GM18508 (cell line): ENCODE data around the gene UBXN4.
"Not testable (repeated sequence)": the region's sequence is repeated elsewhere in the genome, so short reads cannot be mapped to it uniquely, and the experiment has no call there.

Source experiments
- ATAC-seq: cut with Tn5 transposase; IDR thresholded peaks from one replicate; pipeline ENCODE4 v1.9.1; 2021; ENCODE audit warnings: moderate number of reproducible peaks; ENCODE audit not compliant: insufficient read depth, unreplicated experiment

Gene UBXN4, protein sequence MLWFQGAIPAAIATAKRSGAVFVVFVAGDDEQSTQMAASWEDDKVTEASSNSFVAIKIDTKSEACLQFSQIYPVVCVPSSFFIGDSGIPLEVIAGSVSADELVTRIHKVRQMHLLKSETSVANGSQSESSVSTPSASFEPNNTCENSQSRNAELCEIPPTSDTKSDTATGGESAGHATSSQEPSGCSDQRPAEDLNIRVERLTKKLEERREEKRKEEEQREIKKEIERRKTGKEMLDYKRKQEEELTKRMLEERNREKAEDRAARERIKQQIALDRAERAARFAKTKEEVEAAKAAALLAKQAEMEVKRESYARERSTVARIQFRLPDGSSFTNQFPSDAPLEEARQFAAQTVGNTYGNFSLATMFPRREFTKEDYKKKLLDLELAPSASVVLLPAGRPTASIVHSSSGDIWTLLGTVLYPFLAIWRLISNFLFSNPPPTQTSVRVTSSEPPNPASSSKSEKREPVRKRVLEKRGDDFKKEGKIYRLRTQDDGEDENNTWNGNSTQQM

DNA sequence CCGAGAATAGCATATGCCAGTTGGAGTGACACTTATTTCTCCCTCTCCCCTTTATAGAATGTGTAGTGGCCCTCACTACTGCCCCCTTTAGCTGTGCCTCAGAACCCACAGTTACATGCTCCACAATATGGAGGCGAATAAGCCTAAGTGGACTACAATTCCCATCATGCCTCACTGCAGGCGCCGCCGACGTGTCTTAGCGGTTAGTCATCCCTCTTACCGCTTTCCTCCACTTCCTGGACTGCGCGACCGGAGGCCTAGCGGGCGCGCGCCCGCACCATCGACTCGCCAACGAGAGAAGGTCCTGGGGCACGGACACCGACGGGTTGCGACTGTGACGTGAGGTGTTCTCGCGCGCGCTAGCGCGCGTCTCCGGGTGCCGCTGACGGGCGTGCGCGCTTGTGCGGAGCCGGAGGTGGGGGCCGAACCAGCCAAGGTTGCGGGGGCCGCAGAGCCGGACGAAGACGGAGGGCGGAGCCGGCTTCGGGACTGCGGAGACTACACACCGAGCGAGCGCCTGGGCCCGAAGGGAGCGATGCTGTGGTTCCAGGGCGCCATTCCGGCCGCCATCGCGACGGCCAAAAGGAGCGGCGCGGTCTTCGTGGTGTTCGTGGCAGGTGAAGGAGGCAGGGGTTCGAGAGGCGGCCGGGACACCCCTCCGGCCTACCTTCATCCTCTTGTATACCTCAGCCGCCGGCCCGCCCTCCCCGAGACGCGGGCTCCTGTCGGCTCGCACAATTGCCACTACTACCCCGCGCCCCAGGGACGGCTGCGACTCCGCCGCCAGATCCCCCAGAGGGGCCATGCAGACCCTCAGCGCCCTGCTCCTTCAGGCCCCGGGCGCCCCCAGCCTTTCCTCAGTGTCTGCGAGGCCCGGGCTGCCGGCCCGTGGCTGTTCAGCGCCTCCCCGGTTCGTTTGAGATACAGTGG lies at the start of gene UBXN4:
UBXN4 (plus strand) TSS at position 461 of the 930 bp plus-strand sequence; CDS start at position 536, 75 bp downstream.
- peak; percentile 81 for ATAC-seq

DNA sequence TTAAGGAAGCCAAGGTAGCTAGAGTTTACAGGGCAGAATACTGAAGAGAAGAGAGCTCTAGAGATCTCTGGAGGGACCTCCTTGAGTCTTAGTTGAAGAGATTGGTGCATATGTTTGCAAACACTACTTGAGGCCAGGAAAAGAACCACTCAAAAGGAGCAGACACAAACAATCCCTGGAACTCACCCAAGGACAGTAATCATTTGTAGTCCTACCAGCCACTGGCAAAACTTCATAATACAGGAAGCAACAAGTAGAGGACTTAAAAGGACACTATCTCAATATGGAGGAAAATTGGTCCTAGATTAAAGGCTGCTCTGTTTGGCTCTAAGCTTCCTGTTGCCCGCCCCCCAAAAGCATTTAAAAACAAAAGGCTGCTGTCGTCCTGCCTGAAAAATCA lies 46.9 kb upstream of the UBXN4 start:
- no peak for ATAC-seq

DNA sequence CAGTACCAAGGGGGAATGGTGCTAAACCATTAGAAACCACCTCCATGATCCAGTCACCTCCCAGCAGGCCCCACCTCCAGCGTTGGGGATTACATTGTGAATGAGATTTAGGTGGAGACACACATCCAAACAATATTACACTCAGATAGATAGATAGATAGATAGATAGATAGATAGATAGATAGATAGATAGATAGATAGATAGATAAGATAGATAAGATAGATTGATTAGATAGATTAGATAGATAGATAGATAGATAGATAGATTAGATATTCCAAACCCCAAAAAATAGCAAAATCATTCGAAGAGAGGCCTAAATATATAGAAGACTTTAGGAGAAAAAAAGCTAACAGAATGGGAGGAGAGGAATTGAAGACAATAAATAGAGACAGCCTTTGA lies 42.8 kb upstream of the UBXN4 start:
- no peak for ATAC-seq

DNA sequence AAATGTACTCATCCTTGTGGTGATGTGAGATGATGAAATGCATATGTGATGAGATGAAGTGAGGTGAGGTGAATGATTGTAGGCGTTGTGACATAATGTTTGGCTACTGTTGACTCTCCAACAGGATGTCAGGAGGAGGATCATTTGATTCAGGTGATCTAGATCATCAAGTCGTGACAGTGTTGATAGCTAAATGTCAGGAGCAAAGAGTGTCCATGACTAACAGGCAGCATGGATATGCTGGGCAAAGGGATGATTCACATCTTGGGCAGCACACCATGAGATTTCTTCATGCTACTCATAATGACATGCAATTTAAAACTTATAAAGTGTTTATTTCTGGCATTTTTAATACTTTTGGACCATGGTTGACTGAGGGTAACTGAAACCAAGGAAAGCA lies 40.2 kb upstream of the UBXN4 start:
- no peak for ATAC-seq

DNA sequence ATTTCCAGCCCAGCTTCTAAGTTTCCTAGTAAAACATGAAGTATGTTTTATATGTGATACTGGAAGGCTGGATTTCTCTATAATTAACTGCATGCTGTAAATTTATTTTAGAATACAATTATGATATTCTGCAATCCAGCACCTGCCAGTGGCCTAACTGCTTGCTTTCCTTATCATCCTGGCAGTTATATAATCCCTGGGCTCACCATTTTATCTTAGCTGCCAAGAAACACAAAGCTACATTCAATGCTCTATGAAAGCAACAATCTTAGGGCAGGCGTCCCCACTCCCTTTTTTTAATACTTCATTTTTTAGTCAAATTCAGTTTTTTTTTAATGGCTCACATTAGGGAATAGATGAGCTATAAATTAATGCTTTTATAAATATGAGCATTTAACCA lies 38.4 kb upstream of the UBXN4 start:
- ATAC-seq, result no peak

DNA sequence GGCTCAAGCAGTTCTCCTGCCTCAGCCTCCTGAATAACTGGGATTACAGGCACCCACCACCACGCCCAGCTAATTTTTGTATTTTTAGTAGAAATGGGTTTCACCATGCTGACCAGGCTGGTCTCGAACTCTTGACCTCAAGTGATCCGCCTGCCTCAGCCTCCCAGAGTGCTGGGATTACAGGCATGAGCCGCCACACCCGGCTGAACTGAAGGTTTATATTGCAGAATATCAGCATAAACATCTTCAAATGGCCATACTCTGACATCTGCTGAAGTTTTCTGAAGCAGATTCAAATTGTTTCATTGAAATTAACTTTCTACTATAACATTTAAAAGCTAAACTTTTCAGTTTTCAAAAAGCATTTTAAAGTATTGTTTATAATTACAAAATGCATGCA lies 37.6 kb upstream of the UBXN4 start:
- not testable (repeated sequence) for ATAC-seq

DNA sequence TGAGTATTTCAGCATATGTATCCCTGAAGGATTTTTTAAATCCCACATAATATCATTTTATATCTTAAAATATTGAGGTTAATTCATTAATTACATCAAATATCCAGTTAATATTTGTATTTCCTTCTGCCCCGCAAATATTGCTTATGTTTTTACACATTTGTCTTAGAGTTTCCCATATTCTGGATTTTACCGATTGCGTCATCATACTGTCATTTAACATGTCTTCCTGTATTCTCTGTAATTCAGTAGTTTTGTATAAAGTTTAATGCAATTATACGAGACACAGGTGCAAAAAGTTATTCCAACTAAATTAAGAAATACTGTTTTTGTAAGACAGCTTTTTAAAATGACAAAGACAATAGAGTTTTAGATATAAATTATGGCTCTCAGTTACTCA lies 33.5 kb upstream of the UBXN4 start:
- ATAC-seq, result no peak

DNA sequence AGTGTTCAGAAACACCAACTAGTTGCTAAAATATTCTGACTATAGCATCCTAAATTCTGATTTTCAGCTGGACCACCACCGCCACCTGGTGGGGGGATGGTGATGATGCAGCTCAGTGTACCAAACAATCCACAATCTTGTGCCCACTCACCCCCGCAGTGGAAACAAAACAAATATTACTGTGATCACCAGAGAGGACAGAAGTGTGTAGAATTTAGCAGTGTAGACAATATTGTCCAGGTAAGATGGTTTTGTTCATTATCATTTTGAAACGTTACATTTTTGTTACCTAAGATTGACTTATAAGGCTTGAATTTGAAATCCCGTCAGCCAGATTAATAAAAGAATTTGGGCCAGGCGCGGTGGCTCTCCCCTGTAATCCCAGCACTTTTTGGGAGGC lies 31.7 kb upstream of the UBXN4 start:
- no peak for ATAC-seq

DNA sequence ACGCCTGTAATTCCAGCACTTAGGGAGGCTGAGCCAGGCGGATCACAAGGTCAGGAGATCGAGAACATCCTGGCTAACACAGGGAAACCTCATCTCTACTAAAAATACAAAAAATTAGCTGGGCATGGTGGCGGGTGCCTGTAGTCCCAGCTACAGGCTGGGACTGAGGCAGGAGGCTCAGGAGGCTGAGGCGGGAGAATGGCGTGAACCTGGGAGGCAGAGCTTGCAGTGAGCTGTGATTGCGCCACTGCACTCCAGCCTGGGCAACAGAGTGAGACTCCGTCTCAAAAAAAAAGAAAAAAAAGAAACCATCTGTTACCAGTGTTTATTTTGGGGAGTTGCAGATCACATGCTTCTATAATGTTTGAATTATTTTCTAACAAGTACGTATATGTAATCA lies 26.6 kb upstream of the UBXN4 start:
- not testable (repeated sequence) for ATAC-seq

DNA sequence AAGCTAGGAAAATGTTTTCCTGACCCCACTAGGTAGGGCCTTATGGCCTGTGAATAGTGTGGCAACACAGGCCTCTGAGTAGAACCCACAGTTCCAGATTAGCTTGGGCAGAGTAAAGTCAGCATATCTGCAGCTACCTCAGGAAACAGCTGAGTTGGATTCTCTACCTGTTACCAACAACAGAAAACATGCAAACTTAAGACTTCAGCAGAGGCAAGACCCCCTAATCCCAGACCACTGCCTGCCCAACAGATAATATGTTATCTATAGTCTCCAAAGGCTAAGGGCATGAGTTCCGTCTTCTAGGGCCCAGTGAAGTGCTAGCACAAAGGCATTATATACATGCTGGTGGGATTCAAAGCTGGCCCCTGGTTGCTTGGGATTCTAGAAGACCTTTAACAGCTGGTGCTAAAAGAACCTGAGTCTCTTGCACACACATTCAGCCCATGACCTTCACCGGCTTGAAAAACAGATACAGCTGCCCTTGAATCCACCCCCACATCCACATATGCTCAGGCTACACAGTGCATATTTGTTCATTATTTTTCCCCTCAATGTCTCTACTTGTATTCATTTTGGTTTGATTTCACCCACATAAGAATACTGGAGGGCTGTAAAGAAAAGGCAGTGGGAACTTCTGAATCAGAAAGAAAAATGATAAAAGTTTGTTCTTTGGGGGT lies 13.5 kb upstream of the UBXN4 start:
- no peak for ATAC-seq

DNA sequence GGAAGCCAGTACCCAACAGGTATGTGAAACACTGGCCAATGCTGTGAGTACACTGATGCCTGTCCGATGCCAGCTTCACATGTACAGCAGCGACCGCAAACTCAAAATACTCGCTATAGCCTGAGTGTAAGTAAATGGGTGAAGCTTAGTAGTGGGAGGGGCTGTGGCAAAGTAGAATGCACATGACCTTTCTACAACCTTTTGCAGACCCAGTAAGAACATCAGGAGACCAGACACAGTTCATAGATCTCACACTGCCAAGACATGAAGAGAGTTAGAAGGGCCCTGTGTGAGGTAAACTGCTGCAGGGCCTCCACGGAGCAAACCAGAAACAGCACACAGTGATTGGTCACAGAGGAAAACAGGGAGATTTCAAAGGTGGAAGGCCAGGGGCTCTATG lies 9.1 kb upstream of the UBXN4 start:
- ATAC-seq, result no peak

DNA sequence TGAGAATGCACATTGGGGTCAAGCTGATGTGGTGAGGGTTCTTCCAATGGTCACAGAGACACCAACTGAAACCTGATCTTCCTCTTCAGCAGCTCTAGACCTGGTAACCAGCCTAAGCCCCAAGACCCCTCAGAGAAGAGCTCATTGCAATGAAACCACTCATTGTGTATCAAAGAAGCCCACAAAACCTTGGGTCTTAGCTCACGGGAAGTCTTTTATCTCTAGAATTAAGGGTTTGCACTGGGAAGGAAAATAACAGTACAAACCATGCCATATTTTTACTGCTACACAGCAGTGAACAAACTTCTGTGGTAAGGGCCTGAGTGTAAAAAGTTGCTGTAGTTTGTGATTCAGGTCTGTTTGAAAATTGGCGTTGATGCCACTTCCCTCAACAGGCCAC lies 8.6 kb upstream of the UBXN4 start:
- ATAC-seq, result no peak

DNA sequence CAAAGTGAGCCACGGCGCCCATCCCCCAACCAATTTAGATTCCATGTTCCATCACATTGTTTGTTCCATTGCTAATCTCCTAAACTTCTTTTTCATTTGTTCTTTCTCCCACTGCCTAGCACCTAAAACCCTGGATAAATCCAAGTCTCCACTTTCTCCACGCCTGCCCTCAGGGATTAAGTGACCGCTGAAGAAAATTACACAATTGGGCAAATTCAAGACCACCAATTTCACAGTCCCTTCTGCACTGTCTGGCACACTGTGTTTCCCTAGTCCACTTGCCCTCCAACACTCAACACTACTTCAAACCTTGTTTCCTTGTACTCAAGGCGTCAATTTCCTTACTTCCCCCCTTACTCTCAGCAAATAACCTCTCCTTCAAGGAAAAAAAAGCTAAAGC lies 5.1 kb upstream of the UBXN4 start:
- ATAC-seq, result no peak

DNA sequence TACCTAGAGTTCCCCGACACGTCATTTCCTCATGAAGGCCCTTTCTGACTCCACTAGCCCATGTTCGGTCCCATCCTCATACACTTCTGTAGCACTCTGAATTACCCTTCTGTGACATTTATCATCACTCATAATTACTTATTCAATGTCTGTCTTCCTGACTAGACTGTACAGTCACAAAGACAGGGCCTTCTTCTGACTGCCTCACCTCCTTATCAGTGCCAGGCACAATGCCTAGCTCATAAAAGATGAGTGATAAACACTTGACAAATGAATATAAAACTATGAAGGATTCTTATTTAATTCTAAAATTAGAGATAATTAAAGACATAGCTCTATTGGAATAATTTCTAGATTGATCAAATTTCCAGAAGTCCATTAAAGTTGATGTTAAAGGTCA lies 1.4 kb upstream of the UBXN4 start:
- ATAC-seq, result no peak

DNA sequence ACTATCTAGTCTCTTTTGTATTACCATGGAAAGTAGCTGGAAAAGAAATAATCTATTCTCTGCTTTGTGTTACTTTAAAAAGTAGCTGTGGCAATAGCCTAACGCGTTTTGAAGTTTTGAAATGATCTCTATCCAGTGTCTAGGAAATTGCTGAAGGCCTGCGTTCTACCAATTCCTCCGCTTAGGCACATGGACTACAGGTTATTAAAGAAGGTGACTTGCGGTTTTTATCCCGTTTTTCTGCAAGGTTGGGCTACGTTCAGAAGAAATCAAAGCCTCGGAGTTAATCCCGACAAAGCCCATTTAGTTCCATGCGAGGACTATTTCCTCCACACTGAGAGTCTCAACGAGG lies 636 bp upstream of the UBXN4 start:
- ATAC-seq, result no peak

DNA sequence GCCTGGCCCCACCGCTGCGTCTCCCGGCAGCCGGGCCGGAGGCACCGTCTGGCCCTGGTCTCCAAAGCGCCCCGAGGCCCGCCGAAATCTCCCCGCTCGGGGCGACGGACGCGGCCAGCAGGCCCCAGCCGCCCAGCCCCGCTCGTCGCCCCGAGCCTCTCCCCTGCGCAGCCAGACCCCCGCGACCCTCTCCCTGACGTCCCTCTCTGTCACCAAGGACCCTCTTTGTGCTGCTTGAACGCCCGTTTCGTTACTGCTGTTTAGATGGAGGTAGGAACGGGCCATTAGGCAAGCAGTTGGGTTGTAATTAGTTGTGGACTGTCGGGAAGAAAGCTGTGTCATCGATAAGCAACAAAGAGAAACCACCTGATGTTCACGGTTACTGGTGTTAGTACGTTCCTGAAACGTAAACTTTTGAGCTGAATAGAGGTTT lies 686 bp downstream of the UBXN4 start:
- no peak for ATAC-seq

DNA sequence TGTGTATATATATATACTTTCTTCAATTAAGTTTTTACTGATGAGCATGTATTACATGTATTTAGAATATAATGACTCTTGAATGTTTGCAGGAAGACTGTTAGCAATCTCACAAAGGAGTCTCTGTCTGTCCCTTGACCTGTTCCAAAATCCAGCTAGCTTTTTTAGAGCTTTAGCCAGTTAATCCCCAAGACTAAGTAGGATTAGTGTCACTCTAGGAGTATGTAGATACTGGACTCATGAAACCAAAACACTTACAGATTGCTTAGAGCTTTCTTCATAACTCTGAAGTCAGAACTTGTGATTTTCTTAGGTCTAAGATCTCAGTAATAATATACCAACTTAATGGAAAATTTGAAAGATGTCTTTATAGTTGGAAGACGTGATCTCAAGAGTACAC lies 2.2 kb downstream of the UBXN4 start:
- ATAC-seq, result no peak

DNA sequence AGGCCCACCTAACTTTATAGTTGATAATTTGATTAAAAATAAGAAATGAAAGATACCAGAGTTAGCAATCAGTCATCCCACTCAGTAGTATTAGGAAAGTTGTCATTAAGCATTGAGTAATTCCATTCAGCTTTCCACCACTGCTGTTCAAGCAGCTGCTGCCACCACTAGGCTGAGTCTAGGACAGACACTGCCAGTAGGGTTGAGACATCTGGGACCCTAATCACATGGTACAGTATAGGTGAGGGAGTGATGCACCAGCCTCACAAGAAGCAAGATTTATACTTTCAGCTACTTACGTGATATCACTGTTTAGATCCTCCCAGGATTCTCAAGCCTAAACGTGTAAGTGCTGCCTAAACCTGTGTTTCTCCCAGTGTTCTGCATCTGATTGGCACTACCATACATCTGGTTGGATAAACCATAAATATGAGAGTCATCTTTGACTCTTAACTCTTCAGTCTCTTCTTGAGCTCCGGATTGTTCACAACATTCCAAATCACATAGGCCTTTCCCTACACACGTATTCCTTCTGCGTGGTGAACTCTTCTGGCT lies 3.2 kb downstream of the UBXN4 start:
- no peak for ATAC-seq

DNA sequence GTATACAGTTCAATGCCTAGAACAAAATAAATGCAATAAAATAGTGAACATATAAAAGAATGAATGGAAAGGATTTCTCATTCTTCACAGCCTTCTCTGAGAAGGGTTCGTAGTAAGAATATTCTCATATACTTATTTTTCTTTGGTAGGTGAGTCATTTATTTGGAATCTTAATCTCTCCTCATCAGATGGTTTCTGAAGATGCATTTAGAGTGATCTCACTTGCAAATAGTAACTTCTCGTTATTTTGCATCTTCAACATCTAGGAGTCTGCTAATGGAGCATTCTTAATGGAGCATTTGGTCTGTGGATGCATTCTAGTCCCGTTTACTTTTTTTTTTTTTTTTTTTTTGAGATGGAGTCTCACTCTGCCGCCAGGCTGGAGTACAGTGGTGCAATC lies 3.9 kb downstream of the UBXN4 start:
- no peak for ATAC-seq

DNA sequence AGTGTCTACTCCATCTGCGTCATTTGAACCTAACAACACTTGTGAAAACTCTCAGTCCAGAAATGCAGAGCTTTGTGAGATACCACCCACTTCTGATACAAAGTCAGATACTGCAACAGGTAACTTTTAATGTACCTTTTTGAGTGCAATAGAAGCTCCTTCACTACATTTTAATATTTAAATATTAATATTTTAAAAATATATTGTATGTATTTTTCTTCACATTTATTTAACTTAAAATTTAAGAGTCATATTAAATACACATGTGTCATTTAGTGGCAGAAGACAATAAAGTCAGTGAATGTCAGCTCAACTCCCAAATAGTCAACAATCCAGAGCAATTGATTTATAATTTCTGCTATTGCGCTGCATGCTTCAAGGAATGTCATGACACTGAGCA lies 13.9 kb downstream of the UBXN4 start:
- ATAC-seq, result no peak
